Measurements from ENCODE around the gene PDK2.

PDK2 gene

DNA sequence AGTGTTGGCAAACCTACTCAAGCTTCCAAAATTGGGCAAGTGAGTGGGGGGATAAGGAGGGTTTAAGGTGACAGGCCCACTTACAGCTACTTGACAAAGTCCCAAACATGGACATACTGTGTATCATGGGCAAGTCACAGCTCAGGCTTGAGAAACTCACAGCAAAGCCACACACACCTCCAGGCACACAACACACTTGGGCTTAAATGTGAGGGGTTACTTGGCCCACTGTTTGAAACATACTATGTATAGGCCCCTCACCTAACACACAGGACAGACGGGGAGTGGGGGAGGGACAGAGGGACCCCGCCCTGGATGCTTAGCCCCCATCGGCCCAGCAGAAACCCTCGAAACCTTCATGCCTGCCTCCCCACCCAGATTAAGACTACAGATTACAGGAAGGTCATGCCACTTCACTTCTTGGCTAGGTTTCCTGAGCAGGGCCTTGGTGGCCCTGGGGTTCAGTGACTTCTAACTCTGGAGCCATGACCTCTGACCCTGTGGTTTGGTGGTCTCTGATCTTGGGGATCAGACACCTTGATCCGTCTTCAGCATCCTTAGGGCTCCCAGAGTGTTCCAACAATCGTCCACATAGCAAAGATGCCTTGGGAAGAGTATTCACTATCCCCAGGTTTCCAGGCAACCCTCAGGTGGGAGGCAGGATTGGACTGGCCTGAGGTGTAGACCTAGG is 37.1 kb downstream of the PDK2 start:
- H3K27ac ChIP-seq: peak overlapping the region; percentile 68
- TF ChIP-seq, protein P1, sequence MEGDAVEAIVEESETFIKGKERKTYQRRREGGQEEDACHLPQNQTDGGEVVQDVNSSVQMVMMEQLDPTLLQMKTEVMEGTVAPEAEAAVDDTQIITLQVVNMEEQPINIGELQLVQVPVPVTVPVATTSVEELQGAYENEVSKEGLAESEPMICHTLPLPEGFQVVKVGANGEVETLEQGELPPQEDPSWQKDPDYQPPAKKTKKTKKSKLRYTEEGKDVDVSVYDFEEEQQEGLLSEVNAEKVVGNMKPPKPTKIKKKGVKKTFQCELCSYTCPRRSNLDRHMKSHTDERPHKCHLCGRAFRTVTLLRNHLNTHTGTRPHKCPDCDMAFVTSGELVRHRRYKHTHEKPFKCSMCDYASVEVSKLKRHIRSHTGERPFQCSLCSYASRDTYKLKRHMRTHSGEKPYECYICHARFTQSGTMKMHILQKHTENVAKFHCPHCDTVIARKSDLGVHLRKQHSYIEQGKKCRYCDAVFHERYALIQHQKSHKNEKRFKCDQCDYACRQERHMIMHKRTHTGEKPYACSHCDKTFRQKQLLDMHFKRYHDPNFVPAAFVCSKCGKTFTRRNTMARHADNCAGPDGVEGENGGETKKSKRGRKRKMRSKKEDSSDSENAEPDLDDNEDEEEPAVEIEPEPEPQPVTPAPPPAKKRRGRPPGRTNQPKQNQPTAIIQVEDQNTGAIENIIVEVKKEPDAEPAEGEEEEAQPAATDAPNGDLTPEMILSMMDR (IDR thresholded peaks at IDR 0.05): no peak

DNA sequence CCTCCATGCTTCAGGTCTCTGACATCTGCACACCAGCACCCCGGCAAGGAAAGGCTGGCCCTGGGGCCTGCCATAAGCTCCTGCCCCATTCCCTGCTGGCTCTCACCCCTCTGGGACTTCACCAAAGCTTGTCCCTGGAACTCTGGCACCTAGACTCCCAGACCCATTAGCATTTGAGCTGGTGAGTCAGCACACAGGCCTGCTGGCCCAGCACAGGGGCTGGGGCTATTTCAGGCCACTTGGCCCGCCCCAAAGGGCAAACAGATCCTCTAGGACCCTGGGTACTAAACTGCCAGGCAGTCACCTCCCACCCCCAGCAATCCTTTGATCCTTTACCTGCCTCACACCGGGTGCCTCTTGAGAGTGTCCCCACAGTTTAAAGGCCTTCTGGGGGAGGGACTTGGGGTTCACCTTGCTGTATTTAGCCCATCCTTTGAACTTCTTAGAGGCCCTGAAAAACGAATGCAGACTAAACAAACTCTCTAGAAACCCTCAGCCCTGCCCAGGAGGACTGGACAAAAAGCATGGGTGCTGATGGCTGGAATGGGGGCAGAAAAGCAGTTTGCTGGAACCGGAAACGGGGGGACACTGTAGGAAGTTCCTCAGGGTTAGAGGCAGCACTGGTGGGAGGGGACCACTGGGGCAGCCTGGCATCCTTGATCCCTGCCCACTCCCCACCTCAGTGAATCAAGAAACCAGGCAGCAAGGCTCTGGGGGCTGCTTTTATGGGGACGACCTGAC is 38.0 kb downstream of the PDK2 start:
- Histone ChIP-seq H3K4me1 (peaks cover 15% of the 10 kb centered on the region), H3K27ac (peak overlapping the region; percentile 68), H3K27me3 (ENCODE audit: control insufficient read depth, insufficient read depth, low read length) (no peaks in the 10 kb centered on the region), H3K79me2 (no peaks in the 10 kb centered on the region), H3K9ac (no peak overlapping the region), H2AFZ (peak overlapping the region; percentile 8), H3K4me3 (ENCODE audit: low read depth, low read length) (no peak overlapping the region), H3K36me3 (ENCODE audit: control insufficient read depth, insufficient read depth, low read length) (no peaks in the 10 kb centered on the region), H3K9me3 (ENCODE audit: control insufficient read depth, low read length) (no peaks in the 10 kb centered on the region), H3K4me2 (ENCODE audit: low read length) (peak overlapping the region; percentile 37)
- TF ChIP-seq, protein P1 (IDR thresholded peaks at IDR 0.05): no peak

More for the DNA sequence above, 37.1 kb downstream of the PDK2 start:
- peaks cover 15% of the 10 kb centered on the region for H3K4me1 ChIP-seq
- H3K79me2 ChIP-seq: no peaks in the 10 kb centered on the region
- H3K4me3 ChIP-seq (ENCODE audit: low read depth, low read length): no peak overlapping the region
- no peak overlapping the region for H3K9ac ChIP-seq
- no peaks in the 10 kb centered on the region for H3K27me3 ChIP-seq (ENCODE audit: control insufficient read depth, insufficient read depth, low read length)
- no peaks in the 10 kb centered on the region for H3K36me3 ChIP-seq (ENCODE audit: control insufficient read depth, insufficient read depth, low read length)
- no peak overlapping the region for H2AFZ ChIP-seq
- H3K4me2 ChIP-seq (ENCODE audit: low read length): peak overlapping the region; percentile 37
- H3K9me3 ChIP-seq (ENCODE audit: control insufficient read depth, low read length): no peaks in the 10 kb centered on the region

DNA sequence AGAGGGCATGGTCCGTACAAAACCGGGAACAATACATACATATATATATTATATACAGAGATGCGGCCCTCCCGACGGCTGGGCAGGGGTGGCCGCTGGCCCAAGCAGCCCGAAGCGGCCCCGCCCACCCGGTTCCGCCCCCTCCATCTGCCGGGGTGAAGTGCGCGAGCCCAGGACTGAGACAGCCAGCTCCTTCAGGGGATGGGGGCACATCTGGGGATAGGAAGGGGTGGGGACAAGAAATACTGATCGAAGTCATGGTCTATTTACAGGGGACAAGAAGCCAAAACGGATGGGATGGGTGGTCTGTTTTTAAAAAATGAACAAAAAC is 38.6 kb downstream of the PDK2 start:
- peaks cover 15% of the 10 kb centered on the region for H3K4me1 ChIP-seq
- no peak overlapping the region for H3K27ac ChIP-seq
- H3K9me3 ChIP-seq (ENCODE audit: control insufficient read depth, low read length): no peaks in the 10 kb centered on the region

DNA sequence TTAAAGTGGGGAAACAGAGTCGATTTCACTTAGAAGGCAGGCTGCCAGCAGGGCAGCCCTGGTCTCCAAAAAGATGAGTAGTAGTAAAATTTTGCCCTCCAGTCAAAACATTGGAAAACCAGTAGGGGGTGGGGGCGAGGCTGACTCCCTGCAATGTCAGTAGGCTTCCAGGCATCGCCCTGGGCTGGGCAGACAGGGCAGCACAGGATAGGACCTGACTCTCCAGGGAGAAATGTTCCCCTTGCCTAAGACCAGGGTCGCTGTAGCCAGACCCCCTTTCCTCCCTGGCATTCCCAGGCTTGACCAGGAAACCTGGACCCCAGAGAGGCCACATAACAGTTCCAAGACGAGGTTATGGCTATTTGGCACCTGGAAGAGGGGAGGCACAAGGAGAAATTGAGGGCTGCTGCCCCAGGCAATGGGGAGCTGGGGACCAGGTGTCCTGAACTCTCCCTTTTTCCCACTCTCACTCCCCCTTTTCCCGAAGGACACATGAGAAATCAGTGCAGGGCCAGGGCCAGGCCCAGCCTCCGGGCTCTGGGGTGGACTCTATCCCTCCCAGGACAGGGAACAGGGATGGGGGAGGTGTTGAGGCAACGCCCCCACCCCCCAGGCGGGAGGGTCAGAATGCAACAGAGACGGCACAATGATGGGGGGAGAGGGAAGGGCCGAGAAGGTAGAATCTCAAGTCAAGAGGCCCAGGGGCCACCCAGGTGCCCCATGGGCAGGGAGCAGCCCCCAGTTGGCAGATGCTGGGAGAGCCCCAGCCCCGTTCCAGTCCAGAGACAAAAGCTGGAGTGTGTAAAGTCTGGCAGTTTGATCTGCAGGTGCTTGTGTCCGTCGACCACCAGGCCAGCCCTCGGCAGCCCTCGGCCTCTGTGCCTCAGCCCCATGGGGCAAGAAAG is 39.3 kb downstream of the PDK2 start:
- Histone ChIP-seq H3K9ac (no peak overlapping the region), H2AFZ (no peak overlapping the region), H3K36me3 (ENCODE audit: control insufficient read depth, insufficient read depth, low read length) (no peaks in the 10 kb centered on the region), H3K79me2 (no peaks in the 10 kb centered on the region), H3K4me2 (ENCODE audit: low read length) (no peak overlapping the region), H3K27ac (no peak overlapping the region), H3K27me3 (ENCODE audit: control insufficient read depth, insufficient read depth, low read length) (no peaks in the 10 kb centered on the region), H3K4me3 (ENCODE audit: low read depth, low read length) (no peak overlapping the region), H3K9me3 (ENCODE audit: control insufficient read depth, low read length) (no peaks in the 10 kb centered on the region), H3K4me1 (peaks cover 15% of the 10 kb centered on the region)
- TF ChIP-seq, protein P1 (IDR thresholded peaks at IDR 0.05): no peak

More for the DNA sequence above, 38.6 kb downstream of the PDK2 start:
- no peak overlapping the region for H3K4me3 ChIP-seq (ENCODE audit: low read depth, low read length)
- H2AFZ ChIP-seq: no peak overlapping the region
- no peak overlapping the region for H3K9ac ChIP-seq
- TF ChIP-seq, protein P1 (IDR thresholded peaks at IDR 0.05): no peak
- no peaks in the 10 kb centered on the region for H3K27me3 ChIP-seq (ENCODE audit: control insufficient read depth, insufficient read depth, low read length)
- H3K36me3 ChIP-seq (ENCODE audit: control insufficient read depth, insufficient read depth, low read length): no peaks in the 10 kb centered on the region
- H3K4me2 ChIP-seq (ENCODE audit: low read length): peak overlapping the region; percentile 37
- H3K79me2 ChIP-seq: no peaks in the 10 kb centered on the region

Measured in parathyroid adenoma (tissue), 2 donors.